H9 (cell line): ENCODE measurements around the gene PRPF19. TPM values are rescaled to one million over a fixed set of nuclear protein-coding genes. Genes with fewer than 3 reads are reported as not detected.

ENCODE experiments used
- DNase-seq: peaks from one replicate; pipeline ENCODE4 v3.0.0-alpha.2; 2017
- H2AFZ ChIP-seq: one replicate; pipeline ENCODE4 v1.6.1; 2013; ENCODE audit warnings: mild to moderate bottlenecking, low read length, control low read depth, moderate library complexity
- H2AK5ac ChIP-seq: 2 replicates; pipeline ENCODE4 v1.6.1; 2013; ENCODE audit warnings: low read length, control low read depth, mixed read lengths; ENCODE audit not compliant: insufficient read length
- H2BK120ac ChIP-seq: one replicate; pipeline ENCODE4 v1.6.1; 2013; ENCODE audit warnings: low read depth, mild to moderate bottlenecking, low read length, control low read depth, inconsistent platforms; ENCODE audit not compliant: poor library complexity, severe bottlenecking
- H2BK12ac ChIP-seq: 2 replicates; pipeline ENCODE4 v1.6.1; 2013; ENCODE audit warnings: low read length, control low read depth, mixed read lengths, low read depth; ENCODE audit not compliant: insufficient read length
- H2BK15ac ChIP-seq: 2 replicates; pipeline ENCODE4 v1.6.1; 2013; ENCODE audit warnings: low read depth, low read length, control low read depth
- H2BK20ac ChIP-seq: one replicate; pipeline ENCODE4 v1.6.1; 2013; ENCODE audit warnings: low read depth, mild to moderate bottlenecking, low read length, control low read depth, inconsistent platforms; ENCODE audit not compliant: poor library complexity, severe bottlenecking
- H2BK5ac ChIP-seq: 2 replicates; pipeline ENCODE4 v1.6.1; 2013; ENCODE audit warnings: low read length, control low read depth, mixed read lengths; ENCODE audit not compliant: insufficient read length
- H3K14ac ChIP-seq: 2 replicates; pipeline ENCODE4 v1.6.1; 2013; ENCODE audit warnings: low read length, control low read depth; ENCODE audit not compliant: insufficient read depth
- H3K18ac ChIP-seq: 2 replicates; pipeline ENCODE4 v1.6.1; 2013; ENCODE audit warnings: low read depth, mild to moderate bottlenecking, mixed read lengths, low read length, control low read depth; ENCODE audit not compliant: insufficient read length
- H3K23ac ChIP-seq: 2 replicates; pipeline ENCODE4 v1.6.1; 2013; ENCODE audit warnings: low read length, control low read depth, mixed read lengths, low read depth; ENCODE audit not compliant: insufficient read length
- H3K23me2 ChIP-seq: 2 replicates; pipeline ENCODE4 v1.6.1; 2013; ENCODE audit warnings: low read depth, mild to moderate bottlenecking, mixed read lengths, low read length, control low read depth; ENCODE audit not compliant: insufficient read length, poor library complexity, severe bottlenecking
- H3K27ac ChIP-seq: 2 replicates; pipeline ENCODE4 v1.5.1; 2013; ENCODE audit warnings: low read length, control low read depth, mixed read lengths, low read depth; ENCODE audit not compliant: insufficient read length
- H3K27me3 ChIP-seq: 2 replicates; pipeline ENCODE4 v1.6.1; 2013; ENCODE audit warnings: low read length, control low read depth, inconsistent platforms; ENCODE audit not compliant: insufficient read depth
- H3K4ac ChIP-seq: 2 replicates; pipeline ENCODE4 v1.6.1; 2013; ENCODE audit warnings: low read depth, mild to moderate bottlenecking, control low read depth, inconsistent platforms, low read length, moderate library complexity
- H3K4me1 ChIP-seq: 2 replicates; pipeline ENCODE4 v1.6.1; 2013; ENCODE audit warnings: low read length, control low read depth, inconsistent platforms; ENCODE audit not compliant: insufficient read depth
- H3K4me2 ChIP-seq: 2 replicates; pipeline ENCODE4 v1.6.1; 2013; ENCODE audit warnings: low read length, control low read depth, mixed read lengths; ENCODE audit not compliant: insufficient read length, insufficient read depth
- H3K56ac ChIP-seq: 2 replicates; pipeline ENCODE4 v1.6.1; 2013; ENCODE audit warnings: low read depth, mild to moderate bottlenecking, mixed read lengths, low read length, control low read depth; ENCODE audit not compliant: insufficient read length
- H3K79me1 ChIP-seq: 2 replicates; pipeline ENCODE4 v1.6.1; 2013; ENCODE audit warnings: low read depth, mild to moderate bottlenecking, moderate library complexity, low read length, control low read depth, inconsistent platforms; ENCODE audit not compliant: insufficient read depth, poor library complexity, severe bottlenecking
- H3K79me2 ChIP-seq: 2 replicates; pipeline ENCODE4 v1.6.1; 2013; ENCODE audit warnings: low read length, control low read depth, inconsistent platforms; ENCODE audit not compliant: insufficient read depth
- H3K9ac ChIP-seq: 2 replicates; pipeline ENCODE4 v1.6.1; 2013; ENCODE audit warnings: low read length, control low read depth, mixed read lengths; ENCODE audit not compliant: insufficient read length; ENCODE audit errors: extremely low read depth
- H3K9me3 ChIP-seq: one replicate; pipeline ENCODE4 v1.6.1; 2013; ENCODE audit warnings: low read depth, low read length, inconsistent platforms; ENCODE audit not compliant: control insufficient read depth
- H3T11ph ChIP-seq: one replicate; pipeline ENCODE4 v1.6.1; 2013; ENCODE audit warnings: mild to moderate bottlenecking, low read length, control low read depth, inconsistent platforms
- H4K20me1 ChIP-seq: one replicate; pipeline ENCODE4 v1.6.1; 2013; ENCODE audit not compliant: control insufficient read depth, insufficient read length, insufficient read depth
- H4K5ac ChIP-seq: 2 replicates; pipeline ENCODE4 v1.6.1; 2013; ENCODE audit warnings: low read depth, mild to moderate bottlenecking, mixed read lengths, low read length, control low read depth; ENCODE audit not compliant: insufficient read length
- H4K8ac ChIP-seq: replicated peaks from 2 replicates; pipeline ENCODE4 v1.6.1; 2013; ENCODE audit warnings: low read length, control low read depth, mixed read lengths, low read depth; ENCODE audit not compliant: insufficient read length
- H4K91ac ChIP-seq: 2 replicates; pipeline ENCODE4 v1.6.1; 2013; ENCODE audit warnings: low read depth, mild to moderate bottlenecking, moderate library complexity, mixed read lengths, low read length, control low read depth; ENCODE audit not compliant: insufficient read length
- H3K27ac Mint-ChIP-seq, 3 experiments: 2 replicates in 2 of 3; 3 replicates in 1 of 3; pipeline ENCODE4 v1.8.0; 2020 to 2021; ENCODE audit warnings: mixed read lengths in 3 of 3, mild to moderate bottlenecking in 1 of 3, moderate library complexity in 1 of 3
- H3K27me3 Mint-ChIP-seq: 2 replicates; pipeline ENCODE4 v1.8.0; 2021; ENCODE audit warnings: low read depth, mild to moderate bottlenecking, moderate library complexity, mixed read lengths
- H3K36me3 Mint-ChIP-seq, 3 experiments: 2 replicates in 2 of 3; 3 replicates in 1 of 3; pipeline ENCODE4 v1.8.0; 2020 to 2021; ENCODE audit warnings: low read depth in 3 of 3, mixed read lengths in 3 of 3; ENCODE audit not compliant: insufficient read depth in 1 of 3
- H3K4me1 Mint-ChIP-seq, 2 experiments: 2 replicates each; pipeline ENCODE4 v1.8.0; 2020; ENCODE audit warnings: mixed read lengths in 2 of 2
- H3K4me3 Mint-ChIP-seq, 2 experiments: 2 replicates in 1 of 2; 3 replicates in 1 of 2; pipeline ENCODE4 v1.8.0; 2020 to 2021; ENCODE audit warnings: mild to moderate bottlenecking in 2 of 2, mixed read lengths in 2 of 2, moderate library complexity in 1 of 2
- H3K9me3 Mint-ChIP-seq, 2 experiments: 2 replicates in 1 of 2; 3 replicates in 1 of 2; pipeline ENCODE4 v1.8.0; 2020; ENCODE audit warnings: mild to moderate bottlenecking in 2 of 2, mixed read lengths in 2 of 2, moderate library complexity in 1 of 2
- CTCF ChIP-seq: fragments of 200-600 bp; sonication (generic); conservative IDR thresholded peaks from 3 replicates; pipeline ENCODE4 v1.8.0; 2021; ENCODE audit warnings: antibody characterized with exemption, mild to moderate bottlenecking
- WGBS: extraction: QIAGEN DNeasy Blood & Tissue Kit; methylation state at CpG from one replicate; pipeline ENCODE4 v1.1.7; 2013; ENCODE audit warnings: missing lambda C conversion rate, low lambda C conversion rate, mixed read lengths; ENCODE audit not compliant: insufficient read length; ENCODE audit errors: extremely low coverage; 5-methylcytosine and 5-hydroxymethylcytosine counted together
- total RNA-seq: library from RNA; stranded (reverse); gene quantifications from 2 replicates; pipeline ENCODE4 v1.2.1, GENCODE V29; 2021

Gene PRPF19
- total RNA-seq, 1 experiment from 2014 or later, result 130 TPM

GRCh38 chr11:60863550-60864521 is 42.5 kb downstream of the PRPF19 start:
- no peak for TF ChIP-seq CTCF
- Histone ChIP-seq H3K56ac (no peak overlapping the region), H2BK120ac (no peak overlapping the region), H3K14ac (no peak overlapping the region), H2BK12ac (no peak overlapping the region), H4K5ac (no peak overlapping the region), H3K9me3 (no peaks in the 10 kb centered on the region), H3K23me2 (no peaks in the 10 kb centered on the region), H4K91ac (no peak overlapping the region), H3K18ac (no peak overlapping the region), H3K79me1 (no peaks in the 10 kb centered on the region), H4K20me1 (no peaks in the 10 kb centered on the region), H3K4ac (no peak overlapping the region), H3T11ph (no peak overlapping the region), H3K4me1 (no peaks in the 10 kb centered on the region), H4K8ac (no peak overlapping the region), H3K4me2 (no peak overlapping the region), H2BK5ac (no peak overlapping the region), H2BK15ac (no peak overlapping the region), H3K23ac (no peak overlapping the region), H3K27me3 (no peaks in the 10 kb centered on the region), H2AFZ (no peak overlapping the region), H2AK5ac (no peak overlapping the region), H3K79me2 (no peaks in the 10 kb centered on the region), H2BK20ac (no peak overlapping the region), H3K27ac (no peak overlapping the region), H3K9ac (no peak overlapping the region)
- WGBS, result no CpG with 5 or more reads among the region's 16 CpGs
- Mint-ChIP-seq H3K9me3 (peaks cover 0 to 2% of the 10 kb centered on the region in 2 experiments; a peak in 1 of 5 replicates), H3K27ac (no peak overlapping the region), H3K4me1 (peaks cover 0 to 2% of the 10 kb centered on the region in 2 experiments; a peak in 2 of 4 replicates), H3K4me3 (no peak overlapping the region), H3K27me3 (peaks cover 2% of the 10 kb centered on the region), H3K36me3 (no peaks in the 10 kb centered on the region; a peak in 1 of 7 replicates)
- no peak for DNase-seq
